HG03354 (cell line): ENCODE measurements around the gene TEAD3.

Experiments
- ATAC-seq: cut with Tn5 transposase; IDR thresholded peaks from one replicate; pipeline ENCODE4 v1.9.1; 2021; ENCODE audit warnings: mild to moderate bottlenecking; ENCODE audit not compliant: unreplicated experiment, poor library complexity, severe bottlenecking

TEAD3 gene

GRCh38 chr6:35480176-35480575, 16.7 kb downstream of the TEAD3 start:
- ATAC-seq = no peak

- ATAC-seq = no peak
Measured at GRCh38 chr6:35478259-35478658, 18.6 kb downstream of the TEAD3 start.

- ATAC-seq = no peak
Measured at GRCh38 chr6:35477551-35478179, 19.2 kb downstream of the TEAD3 start.

- no peak for ATAC-seq
Measured at GRCh38 chr6:35477028-35477427, 19.9 kb downstream of the TEAD3 start.

- ATAC-seq = no peak
Measured at GRCh38 chr6:35476004-35476403, 20.9 kb downstream of the TEAD3 start.

- no peak for ATAC-seq
Measured at GRCh38 chr6:35475573-35475972, 21.3 kb downstream of the TEAD3 start.

- no peak for ATAC-seq
Measured at GRCh38 chr6:35474942-35475570, 21.8 kb downstream of the TEAD3 start.

- no peak for ATAC-seq
Measured at GRCh38 chr6:35474131-35474941, 22.5 kb downstream of the TEAD3 start.

- ATAC-seq = no peak
Measured at GRCh38 chr6:35473850-35474130, 23.1 kb downstream of the TEAD3 start.

- ATAC-seq = no peak
Measured at GRCh38 chr6:35473075-35473849, 23.6 kb downstream of the TEAD3 start.

GRCh38 chr6:35471836-35472345, 25.0 kb downstream of the TEAD3 start:
- no peak for ATAC-seq

GRCh38 chr6:35470663-35471120, 26.2 kb downstream of the TEAD3 start:
- no peak for ATAC-seq

GRCh38 chr6:35469751-35470662, 26.9 kb downstream of the TEAD3 start:
- no peak for ATAC-seq

- no peak for ATAC-seq
Measured at GRCh38 chr6:35468980-35469750, 27.7 kb downstream of the TEAD3 start.

GRCh38 chr6:35468181-35468979, 28.5 kb downstream of the TEAD3 start, which contains the start of gene RPL10A:
RPL10A (plus strand) TSS chr6:35468401; CDS start chr6:35468435, 34 bp downstream.
- ATAC-seq = peak; percentile 75

- no peak for ATAC-seq
Measured at GRCh38 chr6:35465646-35466045, 31.2 kb downstream of the TEAD3 start.

- ATAC-seq = no peak
Measured at GRCh38 chr6:35463292-35463691, 33.6 kb downstream of the TEAD3 start.
